Type B pancreatic cell (in vitro differentiated cells): ENCODE results near the gene SMTNL2. TPM values are rescaled to one million over a fixed set of nuclear protein-coding genes. Genes with fewer than 3 reads are reported as not detected.

Experiments
- DNase-seq: peaks from one replicate; pipeline ENCODE4 v3.0.0; 2021; ENCODE audit warnings: mixed read lengths; ENCODE audit not compliant: unreplicated experiment; ENCODE audit errors: extremely low spot score
- H3K27ac Mint-ChIP-seq: 2 replicates; pipeline ENCODE4 v1.8.0; 2021; ENCODE audit warnings: mild to moderate bottlenecking, mixed read lengths
- H3K27me3 Mint-ChIP-seq: 2 replicates; pipeline ENCODE4 v1.8.0; 2021; ENCODE audit warnings: mixed read lengths
- H3K36me3 Mint-ChIP-seq: 2 replicates; pipeline ENCODE4 v1.8.0; 2021; ENCODE audit warnings: mixed read lengths
- H3K4me1 Mint-ChIP-seq: one replicate; pipeline ENCODE4 v1.8.0; 2021; ENCODE audit warnings: mixed read lengths; ENCODE audit not compliant: unreplicated experiment
- H3K4me3 Mint-ChIP-seq: 2 replicates; pipeline ENCODE4 v1.8.0; 2021; ENCODE audit warnings: mild to moderate bottlenecking, mixed read lengths
- H3K9me3 Mint-ChIP-seq: 2 replicates; pipeline ENCODE4 v1.8.0; 2021; ENCODE audit warnings: mixed read lengths
- CTCF ChIP-seq: fragments of 200-600 bp; sonication (generic); conservative IDR thresholded peaks from 2 replicates; pipeline ENCODE4 v1.5.0; 2021; ENCODE audit warnings: antibody characterized with exemption, mild to moderate bottlenecking
- long read RNA-seq: library from polyadenylated mRNA; unstranded; transcript quantifications from one replicate; pipeline ENCODE4 v2.0.0, GENCODE V29; 2020
- total RNA-seq: library from RNA; stranded (reverse); gene quantifications from 2 replicates; pipeline ENCODE4 v1.2.1, GENCODE V29; 2021; ENCODE audit warnings: low replicate concordance

Gene SMTNL2
- 19.4 and 25.5 TPM in 2 replicates for total RNA-seq
- long read RNA-seq, partial matches to known transcripts, result 20 of 24 reads
- long read RNA-seq, other reads (novel, unspliced or antisense), result 3 of 24 reads

GRCh38 chr17:4584101-4584916 is at the start of gene SMTNL2:
Gene SMTNL2 (plus strand): TSS chr17:4584529. CDS start chr17:4584606, 77 bp downstream.
- Mint-ChIP-seq H3K36me3 (no peaks in the 10 kb centered on the region), H3K9me3 (no peaks in the 10 kb centered on the region), H3K4me1 (peaks cover 40% of the 10 kb centered on the region), H3K27ac (peak within 1 kb of the TSS; percentile 92), H3K27me3 (peaks cover 23% of the 10 kb centered on the region), H3K4me3 (peak within 1 kb of the TSS; percentile 98)
- DNase-seq, result no peak
- TF ChIP-seq CTCF, result peak; percentile 34

- Mint-ChIP-seq H3K27ac (no peak overlapping the region), H3K4me3 (no peak overlapping the region), H3K36me3 (peaks cover 4% of the 10 kb centered on the region), H3K27me3 (peaks cover 4% of the 10 kb centered on the region), H3K4me1 (peaks cover 4% of the 10 kb centered on the region), H3K9me3 (no peaks in the 10 kb centered on the region)
- no peak for DNase-seq
- TF ChIP-seq CTCF, result no peak
Measured at GRCh38 chr17:4534928-4535666, 49.2 kb upstream of the SMTNL2 start.

GRCh38 chr17:4535667-4536258 is 48.6 kb upstream of the SMTNL2 start:
- no peak for DNase-seq
- Mint-ChIP-seq H3K4me3 (no peak overlapping the region), H3K27me3 (peaks cover 4% of the 10 kb centered on the region), H3K4me1 (peaks cover 4% of the 10 kb centered on the region), H3K36me3 (peaks cover 4% of the 10 kb centered on the region), H3K9me3 (no peaks in the 10 kb centered on the region), H3K27ac (no peak overlapping the region)
- no peak for TF ChIP-seq CTCF

GRCh38 chr17:4536259-4536741 is 48.0 kb upstream of the SMTNL2 start:
- peaks cover 4% of the 10 kb centered on the region for H3K27me3 Mint-ChIP-seq
- peaks cover 4% of the 10 kb centered on the region for H3K4me1 Mint-ChIP-seq
- no peak overlapping the region for H3K4me3 Mint-ChIP-seq
- TF ChIP-seq CTCF, result no peak
- no peak for DNase-seq
- peaks cover 4% of the 10 kb centered on the region for H3K36me3 Mint-ChIP-seq
- H3K27ac Mint-ChIP-seq, result no peak overlapping the region
- H3K9me3 Mint-ChIP-seq, result no peaks in the 10 kb centered on the region

- Mint-ChIP-seq H3K27me3 (peaks cover 3% of the 10 kb centered on the region), H3K27ac (no peak overlapping the region), H3K9me3 (no peaks in the 10 kb centered on the region), H3K4me1 (peaks cover 4% of the 10 kb centered on the region), H3K36me3 (peaks cover 3% of the 10 kb centered on the region), H3K4me3 (no peak overlapping the region)
- no peak for TF ChIP-seq CTCF
- DNase-seq, result no peak
Measured at GRCh38 chr17:4536742-4537411, 47.5 kb upstream of the SMTNL2 start.
